ENCODE results near the gene AMY2B.
"Not testable (repeated sequence)": the region's sequence is repeated elsewhere in the genome, so short reads cannot be mapped to it uniquely, and the experiment has no call there.

The AMY2B gene

DNA sequence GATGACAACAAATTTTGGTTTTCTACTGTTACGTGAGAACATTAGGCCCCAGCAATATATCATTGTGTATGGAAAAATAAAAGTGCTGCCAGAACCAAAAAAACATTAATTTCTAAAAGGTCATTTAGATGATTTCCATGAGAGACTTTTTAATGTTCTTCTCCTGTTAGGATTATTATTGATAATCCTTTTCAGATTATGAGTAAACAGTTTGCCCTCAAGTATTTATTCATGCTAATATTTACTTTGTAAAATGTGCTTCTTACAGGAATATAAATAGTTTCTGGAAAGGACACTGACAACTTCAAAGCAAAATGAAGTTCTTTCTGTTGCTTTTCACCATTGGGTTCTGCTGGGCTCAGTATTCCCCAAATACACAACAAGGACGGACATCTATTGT is at the start of gene AMY2B:
Gene AMY2B, plus strand, starts transcription at position 301 of the 400 bp plus-strand sequence. Its CDS starts 14 bp downstream, at position 315.
- DNase-seq, result not testable (repeated sequence)

DNA sequence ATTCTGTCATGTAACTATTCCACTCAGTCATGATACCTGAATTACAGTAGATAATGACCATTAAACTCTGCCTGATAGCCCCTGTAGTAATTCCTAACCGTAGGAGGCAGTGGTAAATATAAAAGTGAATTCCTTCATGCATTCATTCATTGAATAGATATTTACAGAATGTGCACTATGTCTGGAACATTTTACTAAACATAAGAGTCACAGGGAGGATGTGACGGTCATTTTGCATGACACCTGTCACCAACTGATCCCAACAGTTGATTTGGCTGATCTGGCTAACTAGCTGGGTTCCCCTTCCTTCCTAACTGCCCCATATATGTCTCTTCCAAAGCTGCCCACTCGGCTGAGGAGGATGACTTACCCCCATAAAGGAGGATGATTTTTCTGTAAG is 48.0 kb upstream of the AMY2B start:
- no peak for DNase-seq

DNA sequence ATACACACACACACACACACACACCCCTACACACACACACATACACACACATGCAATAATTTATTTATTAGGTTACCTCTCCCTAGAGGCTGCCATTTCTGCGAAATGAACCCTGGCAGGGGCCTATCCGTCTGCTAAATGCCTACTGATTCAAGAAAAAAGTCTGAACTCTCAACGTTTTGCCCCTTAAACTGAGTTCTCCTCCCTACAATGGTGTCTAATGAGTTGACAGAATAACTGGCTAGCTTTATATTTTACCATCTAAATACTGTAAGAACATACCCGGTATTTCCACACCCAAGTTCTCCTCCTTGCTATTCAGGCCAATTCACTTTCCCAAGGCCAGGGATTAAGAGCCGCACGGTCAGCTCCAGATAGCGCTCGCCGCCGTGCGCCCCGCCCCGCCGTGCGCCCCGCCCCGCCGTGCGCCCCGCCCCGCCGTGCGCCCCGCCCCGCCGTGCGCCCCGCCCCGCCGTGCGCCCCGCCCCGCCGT is 46.2 kb upstream of the AMY2B start:
- DNase-seq, result peak; percentile 24

DNA sequence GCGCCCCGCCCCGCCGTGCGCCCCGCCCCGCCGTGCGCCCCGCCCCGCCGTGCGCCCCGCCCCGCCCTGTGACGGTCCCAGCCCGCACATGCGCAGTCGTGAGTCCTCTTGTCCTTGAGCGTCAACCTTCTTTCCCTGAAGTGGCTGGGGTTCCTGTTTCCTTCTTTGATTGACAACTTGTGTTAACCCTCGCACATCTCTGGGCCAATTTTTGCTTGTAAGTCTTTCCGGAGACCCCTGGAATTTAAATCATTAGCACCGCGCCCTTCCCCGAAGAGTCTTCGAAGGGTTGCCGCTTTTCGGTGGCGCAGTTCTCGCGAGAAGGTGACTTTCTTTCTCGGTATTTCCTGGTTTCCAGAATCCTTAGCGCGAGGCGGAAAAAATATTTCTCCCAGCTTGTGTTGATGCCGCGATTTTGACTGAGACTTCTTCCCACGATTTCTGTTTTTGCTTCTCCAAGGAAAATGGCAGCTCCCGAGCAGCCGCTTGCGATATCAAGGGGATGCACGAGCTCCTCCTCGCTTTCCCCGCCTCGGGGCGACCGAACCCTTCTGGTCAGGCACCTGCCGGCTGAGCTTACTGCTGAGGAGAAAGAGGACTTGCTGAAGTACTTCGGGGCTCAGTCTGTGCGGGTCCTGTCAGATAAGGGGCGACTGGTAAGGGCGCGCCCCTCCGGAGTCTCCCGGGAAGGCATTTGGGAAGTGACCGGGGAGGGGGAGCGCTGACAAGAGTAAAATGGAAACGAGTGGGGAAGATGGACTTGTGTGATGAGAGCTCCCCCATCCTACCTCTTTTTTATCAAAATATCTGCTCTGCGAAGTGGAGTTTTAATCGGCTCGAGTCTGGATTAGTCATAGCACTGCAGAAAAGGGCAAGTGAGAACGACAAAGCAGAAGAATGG is 45.5 kb upstream of the AMY2B start, which contains the start of gene RNPC3:
Gene RNPC3, plus strand, starts transcription at position 93 of the 901 bp plus-strand sequence. Its CDS starts 372 bp downstream, at position 465.
- peak; percentile 73 for DNase-seq

DNA sequence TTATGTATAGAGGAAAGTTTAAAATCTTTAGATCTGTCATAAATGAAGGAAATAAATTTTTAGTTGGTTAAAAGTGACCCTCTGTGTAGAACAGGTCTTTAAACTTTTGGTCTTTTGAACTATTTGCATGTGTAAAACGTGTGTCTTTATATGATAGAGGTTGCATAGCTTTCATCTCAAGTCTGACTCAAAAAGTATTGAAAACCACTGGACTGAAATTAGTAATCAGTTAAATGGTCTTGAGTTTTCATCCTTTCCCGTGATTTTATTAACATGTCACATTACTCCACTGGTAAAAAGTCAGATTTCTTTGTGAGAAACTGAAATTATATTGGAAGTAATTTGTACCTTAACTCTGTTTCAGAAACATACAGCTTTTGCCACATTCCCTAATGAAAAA is 44.1 kb upstream of the AMY2B start:
- DNase-seq, result no peak

DNA sequence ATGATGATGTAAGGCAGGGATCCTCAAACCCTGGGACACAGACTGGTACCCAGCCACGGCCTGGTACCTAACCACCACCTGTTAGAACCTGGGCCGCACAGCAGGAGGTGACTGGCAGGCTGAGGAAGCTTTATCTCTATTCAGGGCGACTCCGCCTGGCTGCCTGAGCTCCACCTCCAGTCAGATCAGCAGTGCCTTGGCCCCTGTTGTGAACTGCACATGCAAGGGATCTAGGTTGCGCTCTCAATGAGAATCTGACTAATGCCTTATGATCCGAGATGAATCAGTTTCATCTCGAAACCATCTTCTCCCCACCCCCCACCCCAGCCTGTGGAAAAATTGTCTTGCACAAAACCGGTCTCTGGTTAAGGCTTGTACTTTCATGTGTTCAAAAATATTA is 41.6 kb upstream of the AMY2B start:
- no peak for DNase-seq

DNA sequence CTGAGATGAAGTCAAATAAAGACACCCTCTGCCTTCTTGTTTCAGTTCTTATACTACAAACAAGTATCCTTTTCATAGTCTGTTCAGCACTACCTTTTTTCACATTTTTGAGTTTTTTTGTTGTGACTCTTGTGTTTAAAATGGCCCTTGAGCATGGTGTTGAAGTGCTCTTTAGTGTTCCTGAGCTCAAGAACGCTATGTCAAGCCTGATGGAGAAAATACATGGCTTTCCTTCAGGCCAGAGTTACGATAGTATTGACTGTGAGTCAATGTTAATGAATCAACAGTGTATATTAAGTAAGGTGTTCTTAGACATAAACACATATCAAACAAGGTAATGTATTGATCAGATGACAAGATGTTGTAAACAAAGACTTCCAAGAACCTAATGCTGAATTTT is 33.2 kb upstream of the AMY2B start:
- no peak for DNase-seq

DNA sequence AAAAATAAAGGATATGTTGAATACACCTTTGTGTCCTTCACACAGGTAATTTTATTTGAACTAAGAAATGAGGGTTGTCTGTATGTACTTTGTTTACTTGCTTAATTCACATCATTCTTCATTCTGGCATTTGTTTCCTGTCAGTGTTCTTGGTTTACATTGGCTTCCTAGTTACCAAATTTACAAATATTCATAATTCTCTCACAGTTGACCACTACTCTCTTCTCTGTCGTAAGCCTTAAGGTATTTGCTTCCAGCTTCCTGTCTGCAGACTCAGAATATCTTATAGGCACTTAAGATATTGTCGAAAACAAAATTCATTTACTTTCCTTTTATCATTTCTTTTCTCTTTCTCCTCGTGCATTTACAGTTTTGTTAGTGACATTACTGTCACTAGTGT is 30.0 kb upstream of the AMY2B start:
- no peak for DNase-seq

DNA sequence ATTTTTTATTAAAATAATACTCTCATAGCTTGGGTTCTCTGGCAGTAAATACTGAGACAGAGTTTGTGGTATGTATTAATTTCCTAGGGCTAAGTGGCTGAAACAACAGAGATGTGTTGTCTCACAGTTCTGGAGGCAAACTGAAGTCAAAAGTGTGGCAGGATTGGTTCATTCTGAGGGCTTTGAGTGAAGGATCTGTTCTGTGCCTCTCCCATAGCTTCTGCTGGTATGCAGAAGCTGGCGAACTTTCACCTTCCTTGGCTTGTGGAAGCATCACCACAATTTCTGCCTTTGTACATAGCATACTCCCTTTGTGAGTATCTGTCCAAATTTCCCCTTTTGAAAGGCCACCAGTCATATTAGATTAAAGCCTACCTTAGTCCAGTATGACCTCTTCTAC is 24.9 kb upstream of the AMY2B start:
- no peak for DNase-seq

DNA sequence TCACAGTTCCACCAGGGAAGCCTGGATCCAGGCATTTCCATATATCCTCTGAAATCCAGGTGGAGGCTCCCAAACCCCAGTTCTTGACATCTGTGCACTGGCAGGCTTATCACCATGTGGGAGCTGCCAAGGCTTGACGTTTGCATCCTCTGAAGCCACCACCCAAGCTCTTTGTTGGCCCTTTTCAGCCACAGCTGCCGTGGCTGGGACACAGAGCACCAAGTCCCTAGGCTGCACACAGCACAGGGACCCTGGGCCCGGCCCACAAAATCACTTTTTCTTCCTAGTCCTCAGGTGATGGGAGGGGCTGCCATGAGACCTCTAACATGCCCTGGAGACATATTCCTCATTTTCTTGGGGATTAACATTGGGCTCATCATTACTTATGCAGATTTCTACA is 23.5 kb upstream of the AMY2B start:
- no peak for DNase-seq

DNA sequence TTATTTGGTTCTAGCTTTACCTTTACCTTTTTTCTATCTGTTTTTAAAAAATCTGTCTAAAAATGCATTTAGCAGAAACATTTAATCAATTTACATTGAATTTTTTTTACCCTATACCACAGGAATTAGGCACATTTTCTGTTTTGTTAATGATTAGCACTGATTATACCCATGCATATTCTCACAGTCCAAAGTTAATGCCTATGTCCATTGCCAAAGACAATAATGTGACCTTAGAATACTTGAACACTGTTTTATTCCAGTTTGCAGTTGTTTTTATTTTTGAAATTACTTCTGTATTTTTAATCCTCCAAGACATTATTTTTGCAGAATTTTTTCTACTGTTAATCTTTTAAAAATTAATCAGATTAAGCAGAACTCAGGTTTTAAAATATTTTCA is 11.0 kb upstream of the AMY2B start:
- DNase-seq, result no peak

DNA sequence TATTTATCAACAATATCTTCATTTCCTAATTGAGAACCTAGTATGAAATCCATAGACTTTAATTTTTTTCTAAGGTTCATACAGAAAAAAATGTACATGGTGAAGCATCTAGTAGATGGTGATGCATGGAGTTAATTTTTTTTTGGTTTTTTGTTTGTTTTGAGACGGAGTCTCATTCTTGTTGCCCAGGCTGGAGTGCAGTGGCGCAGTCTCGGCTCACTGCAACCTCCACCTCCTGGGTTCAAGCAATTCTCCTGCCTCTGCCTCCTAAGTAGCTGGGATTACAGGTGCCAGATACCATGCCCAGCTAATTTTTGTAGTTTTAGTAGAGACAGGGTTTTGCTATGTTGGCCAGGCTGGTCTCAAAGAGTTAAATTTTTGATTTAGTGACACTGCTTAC is 10.3 kb upstream of the AMY2B start:
- not testable (repeated sequence) for DNase-seq

DNA sequence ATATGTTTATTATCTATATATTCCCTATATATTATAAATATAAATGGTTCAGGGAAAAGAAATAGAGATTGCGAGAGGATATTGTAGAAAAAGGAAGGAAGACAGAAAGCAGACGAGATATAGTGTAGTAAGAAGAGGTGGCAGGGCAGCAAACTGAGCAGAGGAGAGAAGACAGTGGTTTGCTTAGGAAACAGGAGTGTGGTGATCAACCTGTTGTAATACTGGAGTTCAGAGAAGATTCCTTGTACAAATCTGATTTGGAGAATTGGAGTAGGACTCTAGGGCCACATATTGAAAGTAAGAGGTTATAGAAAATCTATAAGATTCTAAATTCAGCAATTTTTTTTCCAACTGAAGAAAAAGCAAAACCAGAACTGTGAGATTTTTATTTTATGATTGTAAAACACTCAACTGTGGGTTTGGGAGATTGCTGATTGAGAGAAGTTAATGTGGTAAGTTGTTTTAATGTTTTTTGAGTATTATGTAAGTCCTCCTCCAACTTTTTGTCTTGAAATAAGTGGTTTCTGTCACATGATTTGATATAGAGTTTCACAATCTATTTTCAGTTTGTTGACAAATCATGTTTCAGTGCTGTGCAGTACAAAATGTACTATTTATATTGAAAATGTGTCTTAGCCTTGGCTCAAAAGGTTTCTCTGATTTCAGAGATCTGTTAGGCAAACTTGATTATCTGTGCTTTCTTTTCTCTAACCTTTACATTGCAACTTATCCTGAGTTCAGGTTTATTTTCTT is 9.6 kb upstream of the AMY2B start:
- peak; percentile 44 for DNase-seq

DNA sequence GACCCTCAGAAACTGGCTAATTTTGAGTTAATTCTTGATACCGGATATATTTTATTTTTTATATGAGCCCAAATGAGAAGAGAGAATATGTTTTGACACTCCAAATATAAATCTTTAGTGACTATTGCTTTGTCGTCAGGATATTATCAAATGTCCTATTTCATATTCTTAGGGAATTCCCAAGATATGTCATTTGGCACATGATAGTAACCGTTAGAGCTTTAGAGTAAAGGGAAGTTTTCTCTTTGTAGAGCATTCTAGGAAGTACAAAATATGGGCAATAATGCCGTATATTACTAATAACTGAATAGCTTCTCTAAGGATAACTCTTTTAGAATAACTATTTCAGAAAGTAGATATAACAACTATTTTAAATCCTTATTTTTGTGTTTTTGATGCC is 8.3 kb upstream of the AMY2B start:
- no peak for DNase-seq

DNA sequence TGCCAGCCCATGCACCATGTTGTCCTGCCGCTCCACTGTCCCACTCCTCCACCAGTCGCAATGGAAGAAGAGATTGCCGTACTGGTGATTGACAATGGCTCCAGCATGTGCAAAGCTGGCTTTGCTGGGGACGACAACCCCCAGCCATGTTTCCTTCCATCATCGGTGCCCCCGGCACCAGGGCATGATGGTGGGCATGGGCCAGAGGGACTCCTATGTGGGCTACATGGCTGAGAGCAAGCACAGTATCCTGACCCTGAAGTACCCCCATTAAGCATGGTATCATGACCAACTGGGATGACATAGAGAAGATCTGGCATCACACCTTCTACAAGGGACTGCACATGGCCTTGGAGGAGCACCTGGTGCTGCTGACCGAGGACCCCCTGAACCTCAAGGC is 1.9 kb upstream of the AMY2B start:
- no peak for DNase-seq

DNA sequence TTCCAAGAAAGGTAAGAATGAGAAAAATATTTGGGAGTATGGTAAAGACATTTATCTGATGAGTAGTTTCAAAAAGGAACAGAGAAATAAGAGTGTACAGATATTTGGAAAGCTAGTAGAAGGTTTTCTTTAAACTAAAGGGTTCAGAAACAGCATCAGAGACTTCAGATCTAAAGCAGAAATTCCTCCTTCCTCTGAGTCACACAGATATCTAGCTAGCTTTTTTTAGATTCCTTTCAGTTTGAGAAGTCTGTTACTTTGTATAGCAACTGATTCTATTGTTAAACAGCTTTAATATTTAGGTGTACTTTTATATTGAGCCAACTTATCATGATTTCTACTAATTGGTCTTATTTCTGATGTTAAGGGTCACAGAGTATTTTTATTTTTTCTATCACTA is 4.7 kb downstream of the AMY2B start:
- no peak for DNase-seq

DNA sequence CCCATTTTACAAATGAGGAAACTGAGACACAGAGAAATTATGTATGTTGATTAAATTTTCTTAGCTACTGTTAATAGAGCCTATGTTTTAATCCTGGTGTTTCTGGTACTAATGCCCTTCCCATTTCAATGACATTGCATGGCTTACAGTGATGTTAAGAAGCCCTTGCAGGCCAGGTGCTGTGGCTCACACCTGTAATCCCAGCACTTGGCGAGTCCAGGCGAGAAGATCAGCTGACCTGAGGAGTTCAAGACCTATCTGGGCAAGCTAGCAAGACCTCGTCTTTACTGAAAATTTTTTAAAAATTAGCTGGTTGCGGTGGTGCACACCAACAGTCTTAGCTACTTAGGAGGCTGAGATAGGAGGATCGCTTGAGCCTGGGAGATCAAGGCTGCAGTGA is 5.4 kb downstream of the AMY2B start:
- not testable (repeated sequence) for DNase-seq

DNA sequence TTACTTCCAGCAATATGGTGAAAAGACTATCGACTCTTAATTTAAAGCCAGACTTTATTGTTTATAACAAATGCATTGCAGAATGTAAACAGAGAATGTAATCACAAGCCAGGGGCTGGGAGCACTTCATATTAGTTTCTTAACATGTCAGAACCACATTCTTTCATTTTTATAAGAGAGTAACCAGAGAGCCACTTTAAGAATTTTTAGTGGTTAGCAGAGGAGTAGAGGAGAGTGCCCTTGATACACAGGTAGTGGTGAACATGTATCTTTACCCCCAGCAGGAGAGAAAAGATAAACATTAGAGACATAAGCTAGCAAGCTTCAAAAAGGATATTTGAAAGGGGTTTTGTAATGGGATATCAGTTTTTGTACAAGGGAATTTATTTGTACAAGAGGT is 11.1 kb downstream of the AMY2B start:
- DNase-seq, result no peak

DNA sequence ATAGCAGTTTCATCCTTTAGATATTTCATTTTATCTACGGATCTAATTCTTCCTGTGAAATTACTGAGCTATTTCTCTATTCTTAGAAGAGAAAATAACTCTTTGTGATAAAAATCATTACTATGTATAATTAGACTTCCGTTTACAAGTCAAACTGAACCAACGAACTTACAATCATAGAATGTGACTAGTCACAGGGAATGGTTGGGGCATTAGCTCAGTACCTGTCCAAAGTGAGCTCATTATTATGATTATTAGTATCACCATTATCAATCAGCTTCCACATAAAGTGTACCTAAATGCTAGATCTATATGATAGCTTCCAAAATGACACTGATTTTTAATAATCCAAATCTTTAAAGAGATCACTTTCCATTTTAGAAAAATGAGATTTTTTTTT is 12.5 kb downstream of the AMY2B start:
- no peak for DNase-seq

DNA sequence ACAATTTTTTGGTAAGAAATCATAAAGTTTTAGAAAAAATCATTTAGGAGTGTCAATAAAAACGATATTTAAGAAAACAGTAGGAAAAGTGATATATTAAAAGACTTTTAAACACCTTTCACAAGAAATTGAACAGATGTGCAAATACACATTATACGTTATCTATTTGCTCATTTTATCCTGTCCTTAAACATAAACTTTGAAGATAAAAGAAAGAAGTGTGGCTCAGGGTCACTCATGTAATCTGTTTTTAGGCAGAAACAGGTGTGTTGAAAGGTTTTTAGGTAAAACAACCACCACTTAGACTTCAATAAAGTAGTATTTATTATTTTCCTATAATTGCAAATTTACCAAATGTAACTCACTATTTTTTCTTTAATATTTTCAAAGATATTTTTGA is 13.1 kb downstream of the AMY2B start:
- no peak for DNase-seq

DNA sequence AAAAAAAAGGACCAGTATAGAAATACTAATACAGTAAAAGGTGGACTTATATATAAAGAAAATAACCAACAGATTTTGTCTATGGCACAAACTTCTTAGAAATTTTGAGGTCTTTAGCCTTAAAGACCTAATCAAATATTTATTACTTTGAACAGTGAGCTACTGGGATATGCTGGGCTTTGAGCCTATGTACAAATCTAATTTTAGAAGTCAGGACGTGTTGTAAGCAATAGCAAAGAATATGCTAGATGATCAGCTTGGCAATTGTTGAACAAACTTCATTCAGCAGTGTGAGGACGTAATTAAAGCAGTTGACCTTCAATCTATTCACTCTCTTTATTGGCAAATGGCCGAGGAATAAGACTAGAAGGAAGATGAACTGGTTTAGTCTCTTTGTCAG is 31.4 kb downstream of the AMY2B start:
- DNase-seq, result not testable (repeated sequence)

DNA sequence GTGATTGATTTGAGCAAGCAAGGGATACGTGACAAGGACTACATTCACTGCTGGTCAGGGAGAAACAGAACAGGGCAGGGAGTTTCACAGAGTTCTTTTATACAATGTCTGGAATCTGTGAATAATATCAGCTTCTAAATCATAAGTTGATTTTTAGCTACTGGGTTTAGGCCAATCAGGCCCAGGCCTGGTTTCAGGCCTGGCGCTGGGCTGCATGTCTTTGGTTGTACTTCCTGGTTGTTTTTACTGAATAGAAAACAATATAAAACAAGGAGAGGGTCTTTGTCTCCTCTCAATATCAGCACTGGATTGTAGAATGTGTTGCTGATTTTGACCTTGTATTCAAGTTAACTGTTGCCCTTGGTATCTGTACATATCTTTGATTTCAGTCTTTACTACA is 45.0 kb downstream of the AMY2B start:
- no peak for DNase-seq

DNA sequence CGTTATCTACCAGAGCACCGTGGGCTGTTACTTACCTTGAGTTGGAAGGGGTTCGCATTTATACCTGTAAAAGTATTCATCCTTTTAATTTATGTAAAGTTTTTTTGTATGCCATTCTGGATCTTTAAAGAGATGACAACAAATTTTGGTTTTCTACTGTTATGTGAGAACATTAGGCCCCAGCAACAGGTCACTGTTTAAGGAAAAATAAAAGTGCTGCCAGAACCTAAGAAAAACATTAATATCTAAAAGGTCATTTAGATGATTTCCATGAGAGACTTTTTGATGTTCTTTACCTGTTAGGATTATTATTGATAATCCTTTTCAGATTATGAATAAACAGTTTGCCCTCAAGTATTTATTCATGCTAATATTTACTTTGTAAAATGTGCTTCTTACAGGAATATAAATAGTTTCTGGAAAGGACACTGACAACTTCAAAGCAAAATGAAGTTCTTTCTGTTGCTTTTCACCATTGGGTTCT is 45.6 kb downstream of the AMY2B start, which contains the start of gene AMY2A:
Gene AMY2A, plus strand, starts transcription at position 434 of the 484 bp plus-strand sequence. Its CDS starts 14 bp downstream, at position 448.
- not testable (repeated sequence) for DNase-seq

DNA sequence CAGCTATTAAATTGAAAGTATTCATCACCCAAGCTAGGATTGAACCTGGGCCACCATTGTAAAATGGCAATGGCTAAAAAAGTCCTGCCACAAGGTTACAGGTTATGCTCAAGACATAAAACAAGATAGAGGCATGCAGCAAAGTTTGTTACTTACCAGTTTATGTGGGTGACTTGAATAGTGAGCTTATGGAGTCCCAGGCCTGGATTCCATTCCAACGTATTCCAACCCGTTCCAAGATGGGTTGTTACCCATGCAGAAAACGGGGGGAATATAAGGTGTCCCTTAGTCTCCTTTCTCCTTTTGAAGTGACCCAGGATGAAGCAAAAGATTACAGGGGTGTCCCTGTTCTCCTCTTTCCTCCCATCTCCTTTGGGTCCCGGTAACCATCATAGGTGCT is 56.0 kb downstream of the AMY2B start:
- DNase-seq, result not testable (repeated sequence)
